Liver (tissue), 9 donors: ENCODE measurements around the gene MOCS3. TPM values are rescaled to one million over a fixed set of nuclear protein-coding genes. Genes with fewer than 3 reads are reported as not detected.

ENCODE experiments used
- DNase-seq: peaks from one replicate; pipeline ENCODE4 v3.0.0-alpha.2; 2017; ENCODE audit warnings: low spot score
- H3K27ac ChIP-seq, 2 donors: one replicate each; pipeline ENCODE4 v1.7.0; 2013; ENCODE audit warnings: inconsistent platforms in 2 of 2, low read length in 2 of 2, control low read depth in 1 of 2, low read depth in 1 of 2, mild to moderate bottlenecking in 1 of 2
- H3K27me3 ChIP-seq, 4 donors: one replicate each; pipeline versions ENCODE4 v1.6.1 to v1.7.0; 2013; ENCODE audit warnings: low read length in 3 of 4, inconsistent platforms in 1 of 4, mild to moderate bottlenecking in 1 of 4, moderate library complexity in 1 of 4; ENCODE audit not compliant: control insufficient read depth in 4 of 4, insufficient read depth in 4 of 4
- H3K36me3 ChIP-seq, 4 donors: one replicate each; pipeline versions ENCODE4 v1.6.1 to v1.7.0; 2013; ENCODE audit warnings: low read length in 3 of 4, mild to moderate bottlenecking in 3 of 4, low read depth in 1 of 4, moderate library complexity in 1 of 4; ENCODE audit not compliant: control insufficient read depth in 4 of 4, insufficient read depth in 3 of 4
- H3K4me1 ChIP-seq, 4 donors: one replicate each; pipeline versions ENCODE4 v1.6.1 to v1.7.0; 2013; ENCODE audit warnings: low read length in 3 of 4, mild to moderate bottlenecking in 3 of 4, moderate library complexity in 1 of 4; ENCODE audit not compliant: control insufficient read depth in 4 of 4, insufficient read depth in 4 of 4
- H3K4me3 ChIP-seq, 3 donors: one replicate each; pipeline versions ENCODE4 v1.6.1 to v1.7.0; 2013; ENCODE audit warnings: low read length in 3 of 3, control low read depth in 1 of 3, low read depth in 1 of 3, mild to moderate bottlenecking in 1 of 3
- H3K9ac ChIP-seq, 2 donors: one replicate each; pipeline ENCODE4 v1.7.0; 2013; ENCODE audit warnings: low read length in 2 of 2, mild to moderate bottlenecking in 2 of 2, moderate library complexity in 2 of 2, control low read depth in 1 of 2, low read depth in 1 of 2
- H3K9me3 ChIP-seq, 4 donors: one replicate each; pipeline versions ENCODE4 v1.6.1 to v1.7.0; 2013; ENCODE audit warnings: low read length in 3 of 4; ENCODE audit not compliant: control insufficient read depth in 4 of 4
- ATF3 ChIP-seq: IDR thresholded peaks from 2 replicates; pipeline ENCODE4 v1.6.1; 2016; ENCODE audit warnings: antibody characterized with exemption
- CTCF ChIP-seq: fragments of 150-350 bp; IDR thresholded peaks from 2 replicates; pipeline ENCODE4 v1.5.1; 2017; ENCODE audit warnings: improper control_type of control experiment, low read depth, low read length; ENCODE audit not compliant: missing input control
- EGR1 ChIP-seq, 2 donors: IDR thresholded peaks; 2 replicates each; pipeline ENCODE4 v1.6.1; 2016 to 2018; ENCODE audit warnings: antibody characterized with exemption in 2 of 2, low read depth in 2 of 2
- FOXA1 ChIP-seq: IDR thresholded peaks from 2 replicates; pipeline ENCODE4 v1.6.1; 2016; ENCODE audit warnings: antibody characterized with exemption
- FOXA2 ChIP-seq: IDR thresholded peaks from 2 replicates; pipeline ENCODE4 v1.6.1; 2016; ENCODE audit warnings: antibody characterized with exemption
- GABPA ChIP-seq, 2 donors: IDR thresholded peaks in 1 of 2; conservative IDR thresholded peaks in 1 of 2; 2 replicates each; pipeline ENCODE4 v1.6.1; 2016; ENCODE audit warnings: antibody characterized with exemption in 2 of 2, mild to moderate bottlenecking in 1 of 2, moderate library complexity in 1 of 2
- HNF4A ChIP-seq, 2 donors: conservative IDR thresholded peaks; 2 replicates each; pipeline ENCODE4 v1.6.1; 2016; ENCODE audit warnings: antibody characterized with exemption in 2 of 2, mild to moderate bottlenecking in 2 of 2
- HNF4G ChIP-seq: IDR thresholded peaks from 2 replicates; pipeline ENCODE4 v1.6.1; 2016; ENCODE audit warnings: antibody characterized with exemption
- JUND ChIP-seq, 2 donors: IDR thresholded peaks; 2 replicates each; pipeline ENCODE4 v1.6.1; 2016; ENCODE audit warnings: antibody characterized with exemption in 2 of 2
- MAX ChIP-seq: IDR thresholded peaks from 2 replicates; pipeline ENCODE4 v1.6.1; 2016; ENCODE audit warnings: antibody characterized with exemption
- NR2F2 ChIP-seq: IDR thresholded peaks from 2 replicates; pipeline ENCODE4 v1.6.1; 2016; ENCODE audit warnings: antibody characterized with exemption
- RAD21 ChIP-seq, 2 donors: IDR thresholded peaks; 2 replicates each; pipeline ENCODE4 v1.6.1; 2016; ENCODE audit warnings: antibody characterized with exemption in 2 of 2, mild to moderate bottlenecking in 2 of 2
- REST ChIP-seq: IDR thresholded peaks from 2 replicates; pipeline ENCODE4 v1.6.1; 2016; ENCODE audit warnings: antibody characterized with exemption, mild to moderate bottlenecking
- RXRA ChIP-seq, 2 donors: IDR thresholded peaks; 2 replicates each; pipeline ENCODE4 v1.6.1; 2017 to 2018; ENCODE audit warnings: antibody characterized with exemption in 2 of 2, mild to moderate bottlenecking in 1 of 2
- SP1 ChIP-seq: IDR thresholded peaks from 2 replicates; pipeline ENCODE4 v1.6.1; 2018; ENCODE audit warnings: antibody characterized with exemption, mild to moderate bottlenecking
- TAF1 ChIP-seq: conservative IDR thresholded peaks from 2 replicates; pipeline ENCODE4 v1.6.1; 2016; ENCODE audit warnings: antibody characterized with exemption, mild to moderate bottlenecking
- YY1 ChIP-seq: IDR thresholded peaks from 2 replicates; pipeline ENCODE4 v1.6.1; 2016; ENCODE audit warnings: antibody characterized with exemption, mild to moderate bottlenecking
- ZBTB33 ChIP-seq: IDR thresholded peaks from 2 replicates; pipeline ENCODE4 v1.6.1; 2016; ENCODE audit warnings: antibody characterized with exemption
- WGBS: extraction: QIAGEN DNeasy Blood & Tissue Kit; methylation state at CpG from one replicate; pipeline ENCODE4 v1.1.7; 2013; 5-methylcytosine and 5-hydroxymethylcytosine counted together
- polyA plus RNA-seq, 2 donors: library from polyadenylated mRNA; stranded (reverse) in 1 of 2; unstranded in 1 of 2; fragments of 200-250 nt in 1 of 2; fragments of >200 nt in 1 of 2; fragmentation: Nextera tagmentation in 1 of 2; extraction: Ambion mirVana in 1 of 2; gene quantifications; one replicate each; pipeline versions ENCODE4 v1.2.1 to v1.2.3, GENCODE V29; 2013 to 2015
- total RNA-seq, 2 donors: library from RNA; depleted of rRNA; stranded (reverse); fragments of >200 nt; gene quantifications; one replicate each; pipeline ENCODE4 v1.2.3, GENCODE V29; 2014
- donor health status: healthy.
- donor health status: healthy.
- donor health status: healthy.
- donor health status: healthy.
- donor health status: healthy.

Gene MOCS3
- total and polyA plus RNA-seq, 4 donors, result 1.7 to 4.3 (median 3.2) TPM

GRCh38 chr20:50913690-50914375 is 44.8 kb upstream of the MOCS3 start:
- H3K4me3 ChIP-seq, result no peak overlapping the region
- TF ChIP-seq REST (no peak), GABPA (IDR thresholded peaks at IDR 0.05 in 1 of 2, conservative IDR thresholded peaks at IDR 0.05 in 1 of 2) (no peak), RAD21 (IDR thresholded peaks at IDR 0.05) (no peak), FOXA1 (no peak), YY1 (no peak), ZBTB33 (no peak), HNF4A (conservative IDR thresholded peaks at IDR 0.05) (no peak), JUND (IDR thresholded peaks at IDR 0.05) (no peak), FOXA2 (no peak), CTCF (no peak), HNF4G (no peak), NR2F2 (no peak), EGR1 (IDR thresholded peaks at IDR 0.05; ENCODE audit: low read depth in 2 of 2) (no peak), SP1 (no peak), TAF1 (no peak), ATF3 (no peak), RXRA (IDR thresholded peaks at IDR 0.05) (no peak), MAX (no peak)
- no peaks in the 10 kb centered on the region for H3K36me3 ChIP-seq
- DNase-seq, result no peak
- H3K9me3 ChIP-seq, result no peaks in the 10 kb centered on the region
- WGBS, result 77% methylated on average over 2 of the region's 2 CpGs
- H3K9ac ChIP-seq, result no peak overlapping the region
- peaks cover 3 to 25% (median 19%) of the 10 kb centered on the region in 4 donors for H3K4me1 ChIP-seq
- H3K27me3 ChIP-seq, result no peaks in the 10 kb centered on the region
- no peak overlapping the region for H3K27ac ChIP-seq
